HL-60 (cell line): ENCODE data around the gene EIF6.

ENCODE experiments used
- CTCF ChIP-seq: IDR thresholded peaks from one replicate; pipeline ENCODE4 v1.5.1; 2011; ENCODE audit warnings: low read length, control low read depth, inconsistent platforms; ENCODE audit not compliant: insufficient read depth
- GABPA ChIP-seq: IDR thresholded peaks from 2 replicates; pipeline ENCODE4 v1.6.1; 2012; ENCODE audit warnings: low read depth
- POLR2AphosphoS5 ChIP-seq: IDR thresholded peaks from 2 replicates; pipeline ENCODE4 v1.6.1; 2012; ENCODE audit warnings: low read depth
- REST ChIP-seq: IDR thresholded peaks from 2 replicates; pipeline ENCODE4 v1.6.1; 2012; ENCODE audit warnings: low read depth; ENCODE audit not compliant: insufficient replicate concordance
- SPI1 ChIP-seq: IDR thresholded peaks from 2 replicates; pipeline ENCODE4 v1.6.1; 2012; ENCODE audit warnings: low read depth, mild to moderate bottlenecking, borderline replicate concordance

GRCh38 chr20:35292504-35293285, 8.1 kb upstream of the EIF6 start:
- TF ChIP-seq CTCF (no peak), REST (no peak), POLR2AphosphoS5 (no peak), SPI1 (no peak), GABPA (no peak)
